NCI-H2029 (cell line): ENCODE data around the gene IBA57.

Experiments used
- DNase-seq: peaks from one replicate; lab custom pipeline; 2025; lab: John Stamatoyannopoulos, UW

IBA57 gene

GRCh38 chr1:228190778-228191177, 25.2 kb downstream of the IBA57 start:
- DNase-seq = no peak

GRCh38 chr1:228194436-228194835, 28.8 kb downstream of the IBA57 start:
- no peak for DNase-seq

GRCh38 chr1:228194921-228195812, 29.6 kb downstream of the IBA57 start:
- DNase-seq = no peak

- DNase-seq = no peak
Observed at GRCh38 chr1:228197555-228198147, 32.0 kb downstream of the IBA57 start.

- DNase-seq = no peak
Observed at GRCh38 chr1:228198977-228199590, 33.5 kb downstream of the IBA57 start.

- no peak for DNase-seq
Observed at GRCh38 chr1:228204958-228205357, 39.4 kb downstream of the IBA57 start.

- DNase-seq = no peak
Observed at GRCh38 chr1:228205526-228206436, 40.2 kb downstream of the IBA57 start.

GRCh38 chr1:228206582-228207351, 41.2 kb downstream of the IBA57 start:
- DNase-seq = no peak

GRCh38 chr1:228207381-228207810, 41.8 kb downstream of the IBA57 start:
- DNase-seq = no peak

GRCh38 chr1:228207851-228208821, 42.5 kb downstream of the IBA57 start, which contains the start of gene OBSCN:
Gene OBSCN, plus strand, starts transcription at chr1:228208044. Its CDS starts 3,740 bp downstream, at chr1:228211784.
- DNase-seq = no peak

GRCh38 chr1:228208831-228209551, 43.4 kb downstream of the IBA57 start:
- no peak for DNase-seq

- no peak for DNase-seq
Observed at GRCh38 chr1:228209657-228210056, 44.1 kb downstream of the IBA57 start.

- DNase-seq = no peak
Observed at GRCh38 chr1:228210076-228210651, 44.6 kb downstream of the IBA57 start.

GRCh38 chr1:228210712-228211530, 45.3 kb downstream of the IBA57 start:
- no peak for DNase-seq

- DNase-seq = no peak
Observed at GRCh38 chr1:228211531-228212414, 46.2 kb downstream of the IBA57 start.

- no peak for DNase-seq
Observed at GRCh38 chr1:228212415-228212965, 46.9 kb downstream of the IBA57 start.
